HG02981 (cell line): Measurements from ENCODE around the gene TMEM223.
"Not testable (repeated sequence)": the region's sequence is repeated elsewhere in the genome, so short reads cannot be mapped to it uniquely, and the experiment has no call there.

Source experiments
- ATAC-seq: cut with Tn5 transposase; IDR thresholded peaks from one replicate; pipeline ENCODE4 v1.9.1; 2021; ENCODE audit warnings: mild to moderate bottlenecking, moderate library complexity; ENCODE audit not compliant: unreplicated experiment

TMEM223 gene

GRCh38 chr11:62801071-62801470 is 9.3 kb upstream of the TMEM223 start:
- no peak for ATAC-seq

GRCh38 chr11:62799486-62799885 is 7.7 kb upstream of the TMEM223 start:
- no peak for ATAC-seq

GRCh38 chr11:62796281-62796680 is 4.5 kb upstream of the TMEM223 start:
- ATAC-seq = no peak

GRCh38 chr11:62794201-62794775 is 2.5 kb upstream of the TMEM223 start:
- ATAC-seq = no peak

GRCh38 chr11:62792202-62792575 is 383 bp upstream of the TMEM223 start:
- ATAC-seq = no peak

- no peak for ATAC-seq
Observed at GRCh38 chr11:62789576-62789975, 2.2 kb downstream of the TMEM223 start.

GRCh38 chr11:62788991-62789390 is 2.8 kb downstream of the TMEM223 start:
- ATAC-seq = no peak

- ATAC-seq = peak; percentile 75
Observed at GRCh38 chr11:62787005-62787759, 4.6 kb downstream of the TMEM223 start, which contains the start of gene TMEM179B. TMEM179B (plus strand) TSS chr11:62787402; CDS start chr11:62787432, 30 bp downstream.

- ATAC-seq = peak; percentile 60
Observed at GRCh38 chr11:62786318-62787004, 5.3 kb downstream of the TMEM223 start.

GRCh38 chr11:62782753-62783152 is 9.1 kb downstream of the TMEM223 start:
- no peak for ATAC-seq

- ATAC-seq = no peak
Observed at GRCh38 chr11:62778441-62778840, 13.4 kb downstream of the TMEM223 start.

- ATAC-seq = no peak
Observed at GRCh38 chr11:62777389-62777788, 14.4 kb downstream of the TMEM223 start.

- ATAC-seq = no peak
Observed at GRCh38 chr11:62775646-62776045, 16.2 kb downstream of the TMEM223 start.

- ATAC-seq = no peak
Observed at GRCh38 chr11:62774407-62774806, 17.4 kb downstream of the TMEM223 start.

GRCh38 chr11:62771144-62772021 is 20.4 kb downstream of the TMEM223 start, which contains the start of gene TAF6L:
TAF6L (plus strand) TSS chr11:62771396; CDS start chr11:62775784, 4,388 bp downstream.
- ATAC-seq = peak; percentile 76

- no peak for ATAC-seq
Observed at GRCh38 chr11:62770778-62771143, 21.0 kb downstream of the TMEM223 start.

- not testable (repeated sequence) for ATAC-seq
Observed at GRCh38 chr11:62760867-62761227, 31.0 kb downstream of the TMEM223 start.

GRCh38 chr11:62757846-62758788 is 33.7 kb downstream of the TMEM223 start:
- ATAC-seq = no peak

GRCh38 chr11:62755086-62755615 is 36.7 kb downstream of the TMEM223 start:
- ATAC-seq = no peak
